ENCODE data around the gene RTN4RL1. TPM values are rescaled to one million over a fixed set of nuclear protein-coding genes. Genes with fewer than 3 reads are reported as not detected.

The RTN4RL1 gene
- total RNA-seq, 1 donor from 2014 or later, result 3.7 TPM

DNA sequence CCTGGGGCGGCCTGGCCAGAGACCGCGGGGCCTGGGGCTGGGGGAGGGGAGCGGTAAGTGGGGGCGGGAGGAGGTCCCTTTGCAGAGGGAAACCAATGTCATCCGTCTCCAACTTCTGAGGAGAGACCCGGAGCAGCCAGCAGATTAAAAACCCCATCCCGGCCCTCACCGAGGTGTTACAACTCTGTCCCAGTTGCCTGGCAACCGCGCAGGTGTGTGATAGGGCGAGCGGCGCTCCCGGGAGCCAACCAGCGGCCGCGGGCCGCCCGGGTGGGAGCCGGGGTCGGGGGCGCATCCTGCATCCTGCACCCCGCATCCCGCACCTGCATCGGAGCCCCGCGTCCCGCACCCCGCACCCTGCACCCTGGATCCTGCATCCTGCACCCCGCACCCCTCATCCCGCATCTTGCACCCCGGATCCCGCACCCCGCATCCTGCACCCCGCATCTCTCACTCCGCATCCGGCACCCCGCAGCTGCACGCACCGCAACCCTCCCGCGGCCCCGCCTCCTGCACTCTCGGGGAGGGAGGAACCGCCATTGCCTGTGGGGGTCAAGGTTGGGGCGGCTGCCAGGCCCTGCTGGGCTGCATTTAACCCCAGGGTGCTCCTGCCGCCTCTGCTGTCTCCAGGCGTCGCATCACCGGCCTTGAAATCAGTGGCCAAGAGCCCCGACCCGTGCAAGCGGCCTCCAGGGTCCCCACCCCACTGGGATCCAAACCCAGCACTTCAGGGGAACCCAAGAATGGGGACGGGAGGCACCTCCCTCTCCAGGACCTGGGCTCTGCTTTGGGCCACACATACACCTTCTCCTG lies 47.3 kb downstream of the RTN4RL1 start:
- intact Hi-C loops (cut with DNase I), result no loop called here
- no peaks in the 10 kb centered on the region for H3K27me3 ChIP-seq

DNA sequence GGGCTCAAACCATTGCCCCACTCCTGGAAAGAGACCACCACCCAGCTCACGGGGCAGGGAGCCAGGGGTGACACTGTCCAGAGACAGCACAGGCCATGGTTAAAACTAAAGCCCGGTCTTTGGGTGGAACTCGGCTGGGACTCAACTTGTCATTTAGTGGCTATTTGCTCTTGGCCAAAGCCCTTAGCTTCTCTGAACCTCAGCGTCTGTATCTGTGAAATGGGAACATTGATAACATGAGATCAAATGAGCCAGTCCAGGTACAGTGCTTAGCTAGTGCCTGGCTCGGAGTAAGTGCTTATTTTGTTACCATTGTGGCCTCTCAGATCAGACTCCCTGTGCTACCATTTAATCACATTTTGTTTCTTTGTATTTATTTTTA lies 48.5 kb downstream of the RTN4RL1 start:
- no peak overlapping the region for H3K4me3 ChIP-seq
- intact Hi-C loops (cut with DNase I), result no loop called here
- no peaks in the 10 kb centered on the region for H3K9me3 ChIP-seq
- TF ChIP-seq POLR2AphosphoS5 (IDR thresholded peaks at IDR 0.05; ENCODE audit: insufficient read depth in 1 of 2, low read depth in 1 of 2) (no peak), POLR2A (IDR thresholded peaks at IDR 0.05) (no peak)
- TF ChIP-seq, protein P1, sequence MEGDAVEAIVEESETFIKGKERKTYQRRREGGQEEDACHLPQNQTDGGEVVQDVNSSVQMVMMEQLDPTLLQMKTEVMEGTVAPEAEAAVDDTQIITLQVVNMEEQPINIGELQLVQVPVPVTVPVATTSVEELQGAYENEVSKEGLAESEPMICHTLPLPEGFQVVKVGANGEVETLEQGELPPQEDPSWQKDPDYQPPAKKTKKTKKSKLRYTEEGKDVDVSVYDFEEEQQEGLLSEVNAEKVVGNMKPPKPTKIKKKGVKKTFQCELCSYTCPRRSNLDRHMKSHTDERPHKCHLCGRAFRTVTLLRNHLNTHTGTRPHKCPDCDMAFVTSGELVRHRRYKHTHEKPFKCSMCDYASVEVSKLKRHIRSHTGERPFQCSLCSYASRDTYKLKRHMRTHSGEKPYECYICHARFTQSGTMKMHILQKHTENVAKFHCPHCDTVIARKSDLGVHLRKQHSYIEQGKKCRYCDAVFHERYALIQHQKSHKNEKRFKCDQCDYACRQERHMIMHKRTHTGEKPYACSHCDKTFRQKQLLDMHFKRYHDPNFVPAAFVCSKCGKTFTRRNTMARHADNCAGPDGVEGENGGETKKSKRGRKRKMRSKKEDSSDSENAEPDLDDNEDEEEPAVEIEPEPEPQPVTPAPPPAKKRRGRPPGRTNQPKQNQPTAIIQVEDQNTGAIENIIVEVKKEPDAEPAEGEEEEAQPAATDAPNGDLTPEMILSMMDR (IDR thresholded peaks at IDR 0.05), result no peak
- no peak overlapping the region for H3K27ac ChIP-seq
- H3K4me1 ChIP-seq, result peaks cover 10% of the 10 kb centered on the region
- no peaks in the 10 kb centered on the region for H3K36me3 ChIP-seq
- H3K27me3 ChIP-seq, result no peaks in the 10 kb centered on the region
- no peak for DNase-seq (ENCODE audit: extremely low spot score in 2 of 2)

More for the DNA sequence above, 47.3 kb downstream of the RTN4RL1 start:
- DNase-seq (ENCODE audit: extremely low spot score in 2 of 2), result no peak
- Histone ChIP-seq H3K4me3 (no peak overlapping the region), H3K36me3 (no peaks in the 10 kb centered on the region), H3K9me3 (no peaks in the 10 kb centered on the region), H3K4me1 (peaks cover 16% of the 10 kb centered on the region), H3K27ac (no peak overlapping the region)
- no peak for TF ChIP-seq POLR2A (IDR thresholded peaks at IDR 0.05)
- no peak for TF ChIP-seq POLR2AphosphoS5 (IDR thresholded peaks at IDR 0.05; ENCODE audit: insufficient read depth in 1 of 2, low read depth in 1 of 2)
- TF ChIP-seq, protein P1 (IDR thresholded peaks at IDR 0.05), result no peak

DNA sequence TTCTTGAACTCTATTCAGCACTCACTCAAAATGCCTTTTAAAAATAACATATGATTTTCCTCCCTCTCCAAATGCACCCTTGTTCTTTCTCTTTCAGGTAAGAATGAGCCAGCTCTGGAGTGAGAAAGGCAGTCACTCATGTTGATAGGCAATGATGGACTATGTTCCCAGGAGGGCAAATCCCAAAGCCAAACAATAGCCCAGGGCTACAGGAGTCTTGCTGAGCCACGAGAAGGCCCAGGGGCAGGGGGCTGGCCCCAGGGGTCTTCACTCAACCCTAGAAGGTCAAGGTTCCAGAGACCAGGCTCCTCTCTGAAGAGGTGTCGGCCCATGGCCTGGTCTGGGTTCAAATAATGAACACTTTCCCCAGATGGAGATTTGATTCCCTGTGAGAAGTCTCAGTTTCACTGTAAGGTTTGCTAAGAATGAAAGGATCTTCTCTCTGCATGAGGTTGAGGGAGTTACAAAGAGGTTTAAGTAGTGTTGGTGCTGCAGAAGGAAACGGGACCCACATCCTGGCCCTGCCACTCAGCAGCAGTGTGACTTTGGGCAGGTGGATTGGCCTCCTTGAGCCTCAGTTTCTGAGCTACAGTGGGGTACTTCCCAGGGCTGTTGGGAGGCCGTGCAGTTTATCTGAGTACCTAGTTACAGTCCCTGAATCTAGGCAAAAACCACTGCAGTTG lies 49.0 kb downstream of the RTN4RL1 start:
- intact Hi-C loops (cut with DNase I), result no loop called here

DNA sequence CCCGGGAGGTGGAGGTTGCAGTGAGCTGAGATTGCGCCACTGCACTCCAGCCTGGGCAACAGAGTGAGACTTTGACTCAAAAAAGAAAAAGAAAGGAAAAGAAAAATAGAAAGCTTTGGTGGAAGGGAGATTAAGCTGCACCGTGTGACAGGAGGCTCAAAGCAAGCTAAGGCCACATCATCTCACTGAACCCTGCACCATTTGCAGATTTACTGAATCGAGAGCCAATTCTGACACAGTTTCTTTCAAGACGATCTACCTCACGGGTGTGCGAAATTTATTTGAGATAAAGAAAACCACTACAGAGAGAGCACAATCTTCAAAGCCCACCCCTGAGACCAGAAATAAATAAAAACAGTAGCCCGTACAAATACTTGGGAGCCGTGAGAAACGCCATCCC lies 49.6 kb downstream of the RTN4RL1 start:
- intact Hi-C loops (cut with DNase I), result no loop called here
- Histone ChIP-seq H3K36me3 (no peaks in the 10 kb centered on the region), H3K9me3 (no peaks in the 10 kb centered on the region), H3K4me1 (peaks cover 10% of the 10 kb centered on the region), H3K27me3 (no peaks in the 10 kb centered on the region), H3K4me3 (no peak overlapping the region), H3K27ac (no peak overlapping the region)
- DNase-seq (ENCODE audit: extremely low spot score in 2 of 2), result no peak
- TF ChIP-seq POLR2A (IDR thresholded peaks at IDR 0.05) (no peak), POLR2AphosphoS5 (IDR thresholded peaks at IDR 0.05; ENCODE audit: insufficient read depth in 1 of 2, low read depth in 1 of 2) (no peak)
- TF ChIP-seq, protein P1 (IDR thresholded peaks at IDR 0.05), result no peak

More for the DNA sequence above, 49.0 kb downstream of the RTN4RL1 start:
- H3K4me3 ChIP-seq, result no peak overlapping the region
- no peaks in the 10 kb centered on the region for H3K36me3 ChIP-seq
- H3K27ac ChIP-seq, result no peak overlapping the region
- peaks cover 10% of the 10 kb centered on the region for H3K4me1 ChIP-seq
- no peaks in the 10 kb centered on the region for H3K27me3 ChIP-seq
- no peaks in the 10 kb centered on the region for H3K9me3 ChIP-seq
- TF ChIP-seq, protein P1 (IDR thresholded peaks at IDR 0.05), result no peak
- TF ChIP-seq POLR2A (IDR thresholded peaks at IDR 0.05) (no peak), POLR2AphosphoS5 (IDR thresholded peaks at IDR 0.05; ENCODE audit: insufficient read depth in 1 of 2, low read depth in 1 of 2) (no peak)
- no peak for DNase-seq (ENCODE audit: extremely low spot score in 2 of 2)

Measured in vagina (tissue), 2 donors.